NCI-H69 (cell line): Measurements from ENCODE around the gene NFS1.
A peak's percentile ranks its signal among the peaks of the same experiment; 100 is the strongest.
"Not testable (repeated sequence)": the region's sequence is repeated elsewhere in the genome, so short reads cannot be mapped to it uniquely, and the experiment has no call there.

Source experiments
- DNase-seq: peaks from one replicate; lab custom pipeline; 2025; lab: John Stamatoyannopoulos, UW

The NFS1 gene

DNA sequence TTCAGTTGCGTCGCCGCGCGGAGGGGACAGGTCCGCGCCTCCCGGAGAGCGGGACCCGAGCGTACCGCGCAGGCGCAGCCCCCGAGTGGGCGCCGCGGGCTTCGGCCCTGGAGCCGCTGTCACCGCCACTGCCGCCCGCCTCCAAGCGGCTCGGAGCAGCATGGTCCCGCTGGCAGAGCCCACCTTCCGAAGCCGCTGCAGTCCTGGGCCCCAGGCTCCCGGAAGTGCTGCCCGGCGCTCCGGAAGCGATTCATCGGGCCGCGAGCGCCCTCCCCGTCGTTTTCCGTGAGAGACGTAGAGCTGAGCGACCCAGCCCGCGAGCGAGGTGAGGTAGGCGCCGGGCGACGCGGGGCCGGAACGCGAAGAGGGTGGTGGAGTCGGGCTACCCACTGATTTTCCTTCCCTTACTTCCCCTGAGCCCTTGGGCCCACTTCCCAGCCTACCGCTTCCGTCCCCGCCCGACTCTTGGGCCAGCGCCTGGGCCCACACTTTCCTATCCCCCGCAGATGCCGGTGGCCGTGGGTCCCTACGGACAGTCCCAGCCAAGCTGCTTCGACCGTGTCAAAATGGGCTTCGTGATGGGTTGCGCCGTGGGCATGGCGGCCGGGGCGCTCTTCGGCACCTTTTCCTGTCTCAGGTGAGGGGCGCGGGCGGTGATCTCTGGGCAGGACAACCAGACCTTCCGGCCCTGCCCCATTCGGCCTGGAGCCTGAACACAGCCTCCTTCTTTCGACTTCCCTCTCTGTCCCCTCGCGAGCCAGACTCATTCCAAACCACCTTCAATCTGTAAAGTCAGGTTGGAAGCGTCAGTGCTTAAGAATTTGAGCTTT lies at the start of gene NFS1, which contains the start of gene ROMO1:
Gene NFS1, minus strand, starts transcription at position 226 of the 830 bp plus-strand sequence. Its CDS starts 64 bp downstream, at position 162.
Gene ROMO1, plus strand, starts transcription at position 279 of the 830 bp plus-strand sequence. Its CDS starts 228 bp downstream, at position 507.
- DNase-seq = peak; percentile 93

DNA sequence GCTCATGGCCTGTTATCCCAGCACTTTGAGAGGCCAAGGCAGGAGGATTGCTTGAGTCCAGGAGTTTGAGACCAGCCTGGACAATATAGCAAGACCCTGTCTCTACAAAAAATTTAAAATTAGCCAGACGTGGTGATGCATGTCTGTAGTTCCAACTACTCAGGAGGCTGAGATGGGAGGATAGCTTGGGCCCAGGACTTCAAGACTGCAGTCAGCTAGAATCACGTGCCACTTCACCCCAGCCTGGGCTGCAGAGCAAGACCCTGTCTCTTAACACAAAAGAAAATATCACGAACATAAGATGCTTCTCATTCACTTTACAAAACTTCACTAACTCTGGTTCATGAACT lies 45.3 kb upstream of the NFS1 start:
- DNase-seq = not testable (repeated sequence)

DNA sequence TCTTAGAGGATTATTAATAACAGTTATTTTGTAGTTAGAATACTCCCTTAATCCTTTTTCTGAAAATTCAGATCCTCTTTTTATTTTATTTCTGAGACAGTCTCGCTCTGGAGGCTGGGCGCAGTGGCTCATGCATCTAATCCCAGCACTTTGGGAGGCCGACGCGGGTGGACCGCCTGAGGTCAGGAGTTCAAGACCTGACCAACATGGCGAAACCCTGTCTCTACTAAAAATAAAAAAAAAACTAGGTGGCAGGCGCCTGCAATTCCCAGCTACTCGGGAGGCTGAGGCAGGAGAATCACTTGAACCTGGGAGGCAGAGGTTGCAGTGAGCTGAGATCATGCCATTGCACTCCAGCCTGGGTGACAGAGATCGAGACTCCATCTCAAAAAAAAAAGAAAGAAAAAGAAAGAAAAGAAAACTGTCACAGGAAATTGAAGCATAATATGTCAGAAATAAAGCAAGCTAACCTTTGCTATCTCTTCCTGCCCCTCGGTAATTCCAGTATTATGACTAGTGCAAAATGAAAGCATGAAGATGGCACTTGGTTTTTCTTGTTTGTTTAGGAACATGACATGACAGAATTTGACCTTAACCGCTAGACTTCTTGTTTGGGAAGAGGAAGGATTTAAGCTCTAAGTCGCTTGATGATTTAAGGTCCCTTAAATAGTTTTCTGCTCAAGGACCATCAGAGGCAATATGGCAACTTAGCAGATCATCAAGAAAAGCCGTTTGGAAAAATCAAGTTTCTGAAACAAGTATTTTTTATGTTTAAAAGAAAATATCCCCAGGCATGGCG lies 44.7 kb upstream of the NFS1 start:
- no peak for DNase-seq

DNA sequence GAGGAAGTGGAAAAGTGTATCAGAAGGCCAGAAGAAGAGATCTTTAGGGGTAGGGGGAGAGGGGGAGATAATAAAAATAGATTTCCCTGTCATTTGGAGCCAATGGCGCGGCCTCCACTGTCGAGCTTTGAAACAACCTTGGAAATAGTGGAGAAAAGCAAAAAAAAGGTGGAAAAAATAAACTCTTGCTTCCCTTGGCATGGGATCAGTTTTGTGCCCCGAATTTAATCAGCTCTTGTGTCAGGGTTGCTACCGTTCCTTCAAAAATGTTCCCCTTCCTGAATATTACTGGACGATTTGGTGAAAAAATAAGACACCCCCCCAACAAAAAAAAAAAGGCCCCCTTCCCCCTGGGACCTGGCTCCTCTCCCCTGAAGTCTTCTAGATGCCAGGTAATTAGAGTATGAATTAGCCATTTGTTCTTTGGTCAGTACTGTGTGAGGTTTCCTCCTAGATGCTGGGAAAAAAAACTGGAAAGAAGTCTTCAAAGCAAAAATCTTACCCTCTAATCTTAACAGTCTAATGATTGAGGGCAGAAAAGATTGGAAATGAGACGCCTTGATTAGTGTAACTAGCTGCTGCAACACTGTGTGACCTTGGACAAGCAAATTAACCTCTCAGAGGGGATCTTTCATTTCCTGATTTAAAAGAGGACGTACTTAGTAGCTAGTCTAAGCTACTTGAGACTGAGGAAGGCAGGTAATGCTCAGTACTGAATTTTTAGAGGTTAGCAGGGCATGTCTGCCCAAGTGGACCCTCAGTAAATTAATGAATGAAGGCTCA lies 43.8 kb upstream of the NFS1 start:
- peak; percentile 84 for DNase-seq

DNA sequence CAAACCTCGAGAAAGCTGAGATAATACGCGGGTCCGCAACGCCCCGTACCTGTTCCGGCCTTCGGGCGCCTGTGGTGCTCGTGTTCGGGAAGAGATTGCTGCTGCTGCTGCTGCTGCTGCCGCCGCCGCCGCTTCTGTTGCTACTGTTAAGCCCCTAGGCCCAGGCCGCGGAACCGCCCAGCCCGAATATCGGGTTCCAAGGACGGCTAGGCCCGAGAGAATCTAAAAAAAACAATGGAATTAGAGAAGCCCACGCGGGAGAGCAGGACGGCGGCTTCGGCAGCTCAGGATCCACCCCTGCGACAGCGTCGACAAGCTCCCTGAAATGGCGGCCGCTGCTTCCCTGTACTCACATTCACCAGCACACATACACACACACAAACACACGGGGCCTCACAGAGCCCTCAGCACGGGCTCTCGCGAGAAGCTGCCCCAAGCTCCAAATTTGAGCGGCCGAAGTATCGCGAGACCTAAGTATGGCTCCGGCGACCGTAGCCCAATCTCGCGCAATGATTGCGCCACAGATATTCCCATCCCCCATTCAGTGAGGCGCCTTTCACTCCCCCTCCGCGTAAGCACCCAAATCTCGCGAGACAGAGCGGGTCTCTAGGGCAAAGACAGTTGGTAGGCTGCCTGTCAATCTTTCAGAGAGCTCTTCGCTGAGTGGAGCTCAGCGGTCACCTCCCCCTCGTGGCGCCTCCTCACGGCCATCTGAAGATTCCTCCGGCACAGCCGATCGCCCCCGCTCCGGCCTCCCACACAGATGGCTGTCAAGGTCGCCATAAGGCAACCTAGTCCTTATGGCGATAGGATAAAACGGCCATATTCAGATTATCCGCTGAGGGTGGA lies 43.0 kb upstream of the NFS1 start, which contains the start of gene RBM39:
Gene RBM39, minus strand, starts transcription at position 369 of the 849 bp plus-strand sequence. CDS start 1,386 bp downstream, outside the sequence.
- peak; percentile 100 for DNase-seq

DNA sequence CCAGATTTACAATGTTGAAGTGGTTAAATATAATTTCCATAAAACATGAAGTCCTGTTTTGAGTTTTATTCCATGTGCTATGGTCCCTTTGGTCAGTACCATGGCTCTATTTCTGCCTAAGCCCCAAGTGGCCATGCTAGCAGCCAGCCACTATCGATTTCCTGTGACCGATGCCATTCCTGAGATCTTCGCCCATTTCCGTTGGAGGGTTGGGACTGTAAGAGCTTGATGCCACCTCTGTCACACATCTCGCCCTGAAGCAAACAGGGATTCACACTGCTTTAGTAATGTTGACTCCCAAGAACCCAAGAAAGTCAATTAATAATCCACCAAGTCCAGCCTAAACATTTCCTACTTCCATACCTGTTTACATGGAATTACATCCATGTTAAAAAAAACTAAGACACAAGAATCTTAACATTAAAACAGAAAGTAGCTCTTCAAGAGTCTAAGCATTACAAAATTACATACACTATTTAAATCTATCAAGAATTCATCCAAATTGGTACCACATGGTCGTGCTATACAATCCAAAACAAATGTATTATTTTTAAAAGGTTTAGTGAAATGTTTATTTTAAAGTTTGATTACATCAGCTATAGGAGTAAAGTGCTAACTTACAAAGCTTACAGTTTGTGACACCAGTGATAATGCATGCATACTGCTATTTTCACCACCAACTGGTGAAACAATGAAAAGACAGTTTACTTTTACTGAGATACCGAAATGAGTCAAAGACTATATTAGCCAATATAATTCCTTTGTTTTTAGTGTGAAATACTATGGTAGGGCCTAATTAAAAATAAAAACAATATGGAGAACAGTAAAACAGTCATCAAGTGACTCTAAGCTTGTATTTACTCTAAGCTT lies 40.4 kb upstream of the NFS1 start:
- no peak for DNase-seq

DNA sequence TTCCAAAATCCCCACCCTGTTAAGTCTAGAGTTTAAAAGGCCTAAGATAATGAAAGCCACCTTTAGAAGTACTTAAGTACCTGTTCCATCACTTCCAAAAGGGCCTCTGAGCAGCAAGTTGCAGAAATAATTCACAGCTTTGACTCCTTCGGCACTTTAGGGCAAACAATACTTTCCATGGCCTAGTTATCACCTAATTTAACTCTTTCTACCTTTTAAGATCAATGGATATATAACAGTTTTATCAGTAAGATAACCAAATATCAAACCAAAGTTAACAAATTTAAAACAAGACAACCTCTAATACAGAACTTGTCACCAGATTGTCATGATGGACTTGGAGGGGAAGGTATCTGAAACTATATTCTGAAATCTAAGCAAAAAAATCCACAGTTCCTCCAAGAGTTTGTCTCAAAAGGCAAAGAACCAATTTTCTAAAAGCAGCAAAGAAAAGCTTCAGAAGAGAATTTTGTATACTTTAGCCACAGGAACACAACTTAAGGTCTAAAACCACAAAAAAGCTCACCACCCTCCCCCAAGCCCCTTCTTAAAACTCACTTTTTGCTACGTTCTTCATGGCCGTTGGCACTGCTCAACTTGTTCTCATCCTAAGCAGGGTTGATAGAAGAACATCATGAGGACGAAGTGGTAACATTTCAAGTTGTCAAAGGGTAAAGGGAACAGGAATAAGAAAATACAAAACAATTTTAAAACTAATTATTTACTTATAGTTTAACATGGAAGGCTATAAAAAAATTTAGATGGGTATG lies 39.4 kb upstream of the NFS1 start:
- DNase-seq = no peak

DNA sequence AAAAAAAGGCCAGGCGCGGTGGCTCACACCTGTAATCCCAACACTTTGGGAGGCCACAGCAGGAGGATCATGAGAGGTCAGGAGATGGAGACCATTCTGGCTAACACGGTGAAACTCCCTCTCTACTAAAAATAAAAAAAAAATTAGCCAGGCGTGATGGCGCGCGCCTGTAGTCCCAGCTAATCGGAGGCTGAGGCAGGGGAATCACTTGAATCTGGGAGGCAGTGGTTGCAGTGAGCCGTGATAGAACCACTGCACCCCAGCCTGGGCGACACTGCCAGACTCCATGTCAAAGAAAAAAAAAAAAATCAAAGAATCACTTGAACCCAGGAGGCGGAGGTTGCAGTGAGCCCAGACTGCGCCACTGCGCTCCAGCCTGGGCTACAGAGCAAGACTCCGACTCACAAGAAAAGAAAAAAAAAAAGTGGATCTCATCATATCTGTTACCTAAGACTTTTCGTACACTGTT lies 38.7 kb upstream of the NFS1 start:
- no peak for DNase-seq

DNA sequence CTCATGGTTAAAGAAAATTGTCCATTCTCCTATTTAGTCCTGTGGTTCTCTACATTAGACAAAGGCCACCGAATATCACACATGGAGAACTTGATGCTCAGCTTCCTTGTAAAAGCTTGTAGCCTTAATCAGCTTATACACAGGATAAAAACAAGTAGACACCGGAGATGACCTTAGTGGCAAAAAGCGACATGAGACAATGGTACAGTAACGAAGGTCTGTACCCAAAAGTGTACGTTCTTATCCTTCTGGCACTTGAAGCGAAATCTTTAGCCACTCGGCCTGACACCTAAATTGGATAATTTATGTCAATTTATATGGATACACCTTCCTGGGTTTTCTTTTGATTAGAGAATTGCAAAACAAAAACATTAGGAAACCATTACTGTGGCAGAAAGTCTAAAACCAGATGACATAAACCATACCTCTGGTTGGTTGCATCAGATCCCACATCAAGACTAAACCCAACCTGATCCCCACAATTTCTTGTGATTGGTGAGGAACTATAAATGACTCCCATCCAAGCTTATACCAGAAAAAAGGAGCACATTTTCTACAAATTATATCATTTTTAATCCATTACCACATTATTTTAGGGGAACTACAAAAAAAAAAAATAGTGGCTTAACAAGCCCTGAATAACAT lies 36.8 kb upstream of the NFS1 start:
- no peak for DNase-seq

DNA sequence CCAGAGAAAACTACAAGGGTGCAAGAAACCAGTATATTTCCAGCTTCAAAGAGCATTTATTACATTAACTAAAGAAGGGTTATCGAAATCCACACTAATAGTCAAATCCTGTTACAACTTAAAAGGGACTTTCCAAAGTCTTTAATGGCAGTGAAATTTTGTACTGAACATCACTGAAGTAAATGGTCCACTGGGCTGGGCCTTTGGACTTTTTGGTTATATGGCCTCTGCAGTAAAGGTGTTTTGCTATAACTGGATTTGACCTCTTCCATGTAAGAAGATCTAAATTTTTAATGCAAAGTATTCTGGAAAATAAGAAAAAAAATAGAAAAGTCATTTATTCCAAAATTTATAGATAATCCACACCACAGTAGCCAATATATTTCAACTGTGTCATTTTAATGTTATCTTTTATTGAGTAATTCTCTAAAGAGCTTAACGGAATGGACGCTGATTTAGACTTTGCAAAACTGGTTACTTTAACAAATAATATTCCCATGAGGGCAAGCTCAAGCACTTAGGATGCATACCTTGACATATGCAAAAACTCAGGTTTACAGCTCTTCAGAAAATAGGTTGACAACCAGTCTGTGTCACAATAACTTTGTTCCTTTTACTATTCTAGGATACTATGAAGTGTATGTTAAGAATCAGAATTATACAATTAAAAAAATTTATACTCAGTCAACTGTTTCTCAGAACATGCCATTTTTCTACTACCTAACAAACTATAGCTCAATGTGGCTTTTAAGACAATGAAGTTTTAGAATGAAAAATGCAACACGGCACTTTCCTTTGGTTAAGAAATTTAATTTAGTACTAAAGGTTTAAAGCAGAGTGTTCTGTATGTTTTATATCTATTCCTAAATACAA lies 35.9 kb upstream of the NFS1 start:
- DNase-seq = no peak

DNA sequence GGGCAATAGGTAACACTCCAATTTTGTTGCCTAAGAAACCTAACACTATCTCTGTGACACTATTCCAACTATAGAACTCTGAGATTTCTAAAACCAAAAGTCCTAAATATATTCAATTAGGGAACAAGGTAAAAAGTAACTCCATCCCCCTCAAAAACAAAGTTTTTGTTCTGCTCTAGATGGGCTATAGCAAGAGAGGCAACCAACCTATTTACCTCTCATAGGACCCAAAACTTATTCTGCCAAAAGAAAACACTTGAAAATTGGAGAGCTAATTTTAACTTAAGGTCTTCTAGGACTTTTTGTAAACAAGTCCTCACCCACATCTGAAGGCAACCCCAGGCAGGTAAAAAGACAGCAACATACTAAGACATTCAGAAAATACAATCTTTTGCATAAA lies 35.2 kb upstream of the NFS1 start:
- no peak for DNase-seq

DNA sequence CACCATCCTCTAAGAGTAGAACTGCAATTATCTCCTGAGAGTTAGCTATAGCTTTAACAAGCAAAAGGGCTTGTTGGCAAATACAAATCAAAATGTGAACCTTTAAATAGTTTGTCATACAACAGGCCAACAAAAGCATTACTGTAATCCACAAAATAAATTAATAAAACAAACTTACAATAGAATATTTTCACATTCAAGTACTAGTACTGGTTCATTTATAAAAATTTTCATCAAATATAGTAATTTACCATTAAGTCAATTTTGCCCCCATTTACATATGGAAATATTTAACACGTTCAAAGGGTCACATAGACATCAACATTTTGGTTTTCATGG lies 33.5 kb upstream of the NFS1 start:
- no peak for DNase-seq

DNA sequence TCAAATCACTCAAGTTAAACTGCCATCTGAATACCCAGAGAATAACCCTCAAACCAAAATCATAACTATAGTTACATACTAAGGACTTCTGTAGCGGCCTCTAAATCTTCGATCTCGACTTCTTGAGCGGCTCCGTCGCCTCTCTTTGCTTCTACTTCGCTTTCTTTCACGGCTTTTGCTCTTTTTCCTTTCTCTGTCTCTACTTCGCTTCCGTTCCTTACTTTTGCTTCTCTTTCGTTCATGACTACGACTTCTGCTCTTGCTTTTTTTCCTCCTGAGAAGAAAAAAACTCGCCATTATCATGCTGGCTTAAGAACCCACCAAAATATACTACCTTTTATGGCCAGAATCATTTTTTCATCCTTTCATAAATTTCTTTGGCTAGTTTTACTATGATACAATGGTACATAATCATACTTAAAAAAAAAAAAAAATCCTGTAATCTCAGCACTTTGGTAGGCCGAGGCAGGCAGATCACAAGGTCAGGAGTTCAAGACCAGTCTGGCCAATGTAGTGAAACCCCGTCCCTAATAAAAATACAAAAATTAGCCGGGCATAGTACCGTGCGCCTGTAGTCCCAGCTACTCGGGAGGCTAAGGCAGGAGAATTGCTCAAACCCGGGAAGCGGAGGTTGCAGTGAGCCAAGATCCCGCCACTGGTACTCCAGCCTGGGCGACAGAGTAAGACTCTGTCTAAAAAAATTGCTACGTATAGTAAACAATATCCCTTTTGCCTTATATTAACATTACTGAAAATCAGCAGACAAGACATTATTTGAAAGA lies 32.9 kb upstream of the NFS1 start:
- no peak for DNase-seq

DNA sequence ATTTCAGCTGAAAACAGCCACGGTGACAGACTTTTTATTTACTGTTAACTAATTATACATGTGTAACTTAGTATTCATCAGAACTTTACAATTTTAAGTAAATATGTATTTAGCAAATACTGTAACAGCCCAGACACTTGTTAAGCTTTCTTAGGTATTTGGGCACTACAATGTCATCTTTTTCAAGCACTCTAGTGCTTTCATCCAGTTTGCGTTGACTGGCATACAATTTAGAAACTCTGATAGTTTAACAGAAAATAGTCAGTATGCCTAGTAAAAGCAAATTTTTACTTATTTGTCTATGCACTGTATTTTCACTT lies 32.3 kb upstream of the NFS1 start:
- DNase-seq = no peak

DNA sequence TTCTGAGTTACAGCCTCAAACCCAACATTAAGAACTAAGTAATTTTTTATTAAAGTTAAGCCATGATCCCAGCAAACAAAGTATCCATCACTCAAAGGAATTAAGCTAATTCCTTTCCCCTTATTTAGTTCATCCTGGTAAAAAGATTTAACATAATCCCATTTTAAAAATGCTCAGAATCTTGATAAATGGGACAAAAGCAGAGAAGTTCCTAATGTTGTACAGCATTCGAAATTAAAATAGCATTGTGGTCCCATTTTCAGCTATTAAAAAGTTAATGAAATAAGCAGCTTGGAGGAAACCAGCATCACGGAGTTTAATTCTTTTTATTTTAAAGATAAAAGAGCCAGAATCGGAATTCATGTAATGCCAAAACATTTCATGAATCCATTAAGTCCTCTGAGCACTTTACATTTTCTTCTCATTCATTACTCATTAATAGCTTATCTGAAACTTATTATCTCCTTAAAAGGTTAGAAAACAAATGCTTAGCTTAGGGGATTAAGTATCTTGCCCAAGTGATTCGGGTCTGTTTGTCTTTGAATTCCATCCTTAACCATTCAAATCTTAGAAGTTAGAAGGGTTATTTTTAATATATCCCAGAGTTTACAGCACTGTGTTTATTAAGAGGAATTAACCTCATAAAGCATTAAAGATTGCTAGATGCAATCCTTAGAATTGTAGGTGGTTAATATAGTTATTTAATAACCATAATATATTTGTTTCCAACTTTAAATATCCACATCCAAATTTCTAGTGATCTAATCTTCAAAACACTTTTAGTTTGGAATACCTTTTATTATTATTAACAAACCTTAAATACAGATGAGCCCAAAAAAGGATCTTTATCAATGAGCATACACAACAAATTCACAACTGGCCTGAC lies 31.7 kb upstream of the NFS1 start:
- no peak for DNase-seq

DNA sequence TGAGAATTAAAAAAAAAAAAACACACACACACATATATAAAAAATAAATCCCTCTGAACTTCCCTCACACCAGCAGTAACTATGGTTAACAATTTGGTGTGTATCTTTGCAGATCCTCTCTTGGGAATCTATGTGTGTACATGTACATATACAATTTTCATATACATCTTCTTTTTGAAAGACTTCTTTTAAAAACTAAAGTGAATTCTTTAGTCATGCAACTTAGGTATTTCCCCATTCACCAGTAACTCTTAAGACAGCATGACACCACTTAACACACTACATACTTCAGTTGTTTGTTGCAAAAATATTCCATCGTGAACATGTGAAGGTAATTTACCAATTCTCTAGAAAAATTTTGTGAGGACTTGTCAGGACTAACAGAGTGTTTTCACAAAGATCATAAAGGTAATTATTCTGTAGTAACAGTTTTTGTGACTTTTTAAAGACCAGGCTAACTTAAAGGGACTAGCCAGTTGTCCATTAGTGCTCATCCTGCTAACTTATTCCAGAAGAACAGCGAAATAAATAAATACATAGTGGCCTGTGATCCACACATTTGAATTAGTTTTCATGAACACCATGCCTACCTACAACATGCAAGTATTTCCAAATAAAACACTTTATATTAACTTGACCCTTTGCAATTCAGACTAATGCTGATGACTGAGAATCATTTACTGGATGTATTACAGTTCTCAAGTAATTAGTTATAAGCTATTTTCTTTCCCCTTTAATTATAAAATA lies 30.9 kb upstream of the NFS1 start:
- no peak for DNase-seq
